HG03045 (cell line): ENCODE results near the gene SLCO4A1.
A peak's percentile ranks its signal among the peaks of the same experiment; 100 is the strongest.
"Not testable (repeated sequence)": the region's sequence is repeated elsewhere in the genome, so short reads cannot be mapped to it uniquely, and the experiment has no call there.

ENCODE experiments used
- ATAC-seq: cut with Tn5 transposase; IDR thresholded peaks from one replicate; pipeline ENCODE4 v1.9.1; 2021; ENCODE audit warnings: mild to moderate bottlenecking, moderate library complexity; ENCODE audit not compliant: unreplicated experiment

The SLCO4A1 gene

GRCh38 chr20:62622178-62622876 is 20.0 kb upstream of the SLCO4A1 start:
- ATAC-seq = no peak

GRCh38 chr20:62622877-62623487 is 19.3 kb upstream of the SLCO4A1 start:
- no peak for ATAC-seq

GRCh38 chr20:62623488-62624324 is 18.6 kb upstream of the SLCO4A1 start:
- peak; percentile 73 for ATAC-seq

GRCh38 chr20:62624325-62624690 is 18.0 kb upstream of the SLCO4A1 start:
- peak; percentile 44 for ATAC-seq

- ATAC-seq = no peak
Measured at GRCh38 chr20:62624719-62625453, 17.4 kb upstream of the SLCO4A1 start.

- no peak for ATAC-seq
Measured at GRCh38 chr20:62625516-62625915, 16.8 kb upstream of the SLCO4A1 start.

- ATAC-seq = no peak
Measured at GRCh38 chr20:62625921-62626547, 16.3 kb upstream of the SLCO4A1 start.

GRCh38 chr20:62627425-62627824 is 14.9 kb upstream of the SLCO4A1 start:
- not testable (repeated sequence) for ATAC-seq

GRCh38 chr20:62627901-62628612 is 14.2 kb upstream of the SLCO4A1 start:
- ATAC-seq = no peak

- no peak for ATAC-seq
Measured at GRCh38 chr20:62628691-62629090, 13.6 kb upstream of the SLCO4A1 start.

- ATAC-seq = no peak
Measured at GRCh38 chr20:62629864-62630470, 12.3 kb upstream of the SLCO4A1 start.

GRCh38 chr20:62631336-62632308 is 10.7 kb upstream of the SLCO4A1 start:
- ATAC-seq = no peak

GRCh38 chr20:62632575-62633090 is 9.7 kb upstream of the SLCO4A1 start:
- no peak for ATAC-seq

GRCh38 chr20:62633598-62634329 is 8.5 kb upstream of the SLCO4A1 start:
- ATAC-seq = no peak

GRCh38 chr20:62634330-62634967 is 7.9 kb upstream of the SLCO4A1 start:
- ATAC-seq = no peak

- no peak for ATAC-seq
Measured at GRCh38 chr20:62635232-62635631, 7.1 kb upstream of the SLCO4A1 start.

- no peak for ATAC-seq
Measured at GRCh38 chr20:62635852-62636251, 6.5 kb upstream of the SLCO4A1 start.
